Activated CD4-positive, CD25-positive, alpha-beta regulatory T cell treated with anti-CD3 and anti-CD28 coated beads, Interleukin-2, amount 50 U/mL, for 16 hours (primary cell): Measurements from ENCODE around the gene DYNLT1.

Experiments
- DNase-seq: peaks from one replicate; pipeline ENCODE4 v3.0.0-alpha.2; 2020; ENCODE audit warnings: low read depth, low spot score

Gene DYNLT1

DNA sequence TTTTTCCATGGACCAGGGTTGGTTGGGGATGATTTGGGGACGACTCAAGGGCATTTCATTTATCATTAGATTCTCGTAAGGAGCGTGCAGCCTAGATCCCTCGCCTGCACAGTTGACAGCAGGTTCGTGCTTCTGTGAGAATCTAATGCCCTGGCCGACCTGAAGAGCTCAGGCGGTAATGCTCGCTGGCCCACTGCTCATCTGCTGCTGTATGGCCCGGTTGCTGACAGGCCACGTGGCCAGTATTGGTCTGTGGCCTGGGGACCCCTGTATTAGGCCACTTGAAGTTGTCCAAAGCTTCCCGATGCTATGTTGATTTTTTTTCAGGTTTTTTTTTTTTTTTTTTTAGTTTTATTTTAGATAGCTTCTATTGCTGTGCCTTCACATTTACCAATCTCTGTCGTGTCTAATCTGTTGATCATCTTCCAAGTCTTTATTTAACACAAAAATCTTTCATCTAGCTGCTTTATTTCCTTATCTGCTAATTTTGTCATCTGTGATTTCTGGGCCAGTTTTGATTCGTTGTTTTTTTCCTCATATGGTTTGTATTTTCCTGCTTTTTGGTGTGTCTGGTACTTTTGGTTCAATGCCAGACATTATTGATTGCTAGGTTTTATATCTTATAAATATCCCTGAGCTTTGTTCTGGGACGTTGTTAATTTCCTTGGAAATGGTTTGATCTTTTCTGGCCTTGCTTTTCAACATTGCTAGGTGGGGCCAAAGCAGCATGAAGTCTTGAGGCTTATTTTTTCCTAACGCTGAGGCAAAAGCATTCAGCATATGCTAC is 41.1 kb downstream of the DYNLT1 start:
- DNase-seq = no peak

DNA sequence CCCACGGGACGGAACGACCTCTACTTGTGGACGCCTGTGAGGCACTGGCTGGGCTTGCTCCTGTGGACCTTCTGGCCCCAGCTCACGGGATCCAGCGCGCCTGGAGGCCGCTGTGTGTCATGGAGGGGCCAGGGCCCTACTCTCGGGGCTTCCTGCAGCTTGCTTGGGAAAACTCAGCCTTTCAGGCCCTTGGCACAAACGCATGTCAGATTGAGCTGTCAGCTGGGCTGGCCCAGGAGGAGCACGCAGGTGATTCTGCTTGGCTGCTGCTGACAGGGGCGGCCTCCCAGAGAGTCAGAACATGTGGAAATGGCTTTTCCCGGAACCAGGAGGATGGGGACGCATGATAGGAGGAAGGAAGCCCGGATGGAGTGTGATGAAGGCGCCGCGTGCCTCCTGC is 44.9 kb downstream of the DYNLT1 start:
- no peak for DNase-seq

DNA sequence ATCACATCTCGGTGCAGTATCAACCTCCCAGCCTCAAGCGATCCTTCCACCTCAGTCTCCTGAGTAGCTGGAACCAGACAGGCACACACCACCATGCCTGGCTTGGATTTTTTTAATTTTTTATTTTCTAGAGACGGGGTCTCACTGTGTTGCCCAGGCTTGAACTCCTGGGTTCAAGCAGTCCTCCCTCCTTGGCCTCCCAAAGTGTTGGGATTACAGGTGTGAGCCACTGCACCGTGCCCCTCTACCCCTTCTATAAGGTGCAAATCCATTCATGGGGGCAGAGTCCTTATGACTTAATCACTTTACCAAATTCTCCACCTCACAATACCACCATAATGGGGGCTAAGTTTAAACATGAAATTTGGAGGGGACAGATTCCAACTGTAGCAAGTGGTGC is 47.0 kb downstream of the DYNLT1 start:
- DNase-seq = no peak

DNA sequence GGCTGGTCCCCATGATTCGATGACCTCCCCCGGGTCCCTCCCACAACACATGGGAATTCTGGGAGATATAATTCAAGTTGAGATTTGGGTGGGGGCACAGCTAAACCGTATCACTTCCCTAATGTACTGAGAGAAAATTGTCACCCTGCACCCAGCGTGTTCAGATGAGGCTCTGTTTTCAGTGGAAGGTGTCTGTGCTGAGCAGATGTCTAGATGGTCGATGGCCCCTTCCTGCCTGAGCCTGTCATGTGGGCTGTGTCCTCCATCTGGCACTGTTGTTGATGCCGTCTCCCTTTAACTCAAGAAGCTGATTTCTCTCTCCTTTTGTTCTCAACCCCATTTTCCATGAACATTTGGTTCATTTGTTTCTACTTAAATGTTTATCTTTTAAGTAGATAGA is 47.7 kb downstream of the DYNLT1 start:
- no peak for DNase-seq

DNA sequence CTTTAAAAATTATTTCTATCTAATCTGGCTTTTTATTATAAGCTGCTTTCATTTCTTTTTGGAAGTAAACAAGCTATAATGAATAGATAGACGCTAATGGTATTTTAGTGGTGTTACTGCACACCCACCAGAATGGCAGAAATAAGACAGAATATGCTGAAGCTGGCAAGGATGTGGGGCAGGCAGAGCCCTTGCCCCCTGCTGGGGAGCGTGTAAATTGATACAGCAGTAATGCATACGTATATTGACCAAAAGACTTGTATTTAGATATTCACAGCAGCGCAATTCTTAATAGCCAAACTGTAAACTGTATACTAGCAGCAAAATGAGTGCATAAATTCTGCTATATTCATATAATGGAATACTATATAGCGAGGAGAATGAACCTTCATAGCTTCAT is 49.3 kb downstream of the DYNLT1 start:
- DNase-seq = no peak

DNA sequence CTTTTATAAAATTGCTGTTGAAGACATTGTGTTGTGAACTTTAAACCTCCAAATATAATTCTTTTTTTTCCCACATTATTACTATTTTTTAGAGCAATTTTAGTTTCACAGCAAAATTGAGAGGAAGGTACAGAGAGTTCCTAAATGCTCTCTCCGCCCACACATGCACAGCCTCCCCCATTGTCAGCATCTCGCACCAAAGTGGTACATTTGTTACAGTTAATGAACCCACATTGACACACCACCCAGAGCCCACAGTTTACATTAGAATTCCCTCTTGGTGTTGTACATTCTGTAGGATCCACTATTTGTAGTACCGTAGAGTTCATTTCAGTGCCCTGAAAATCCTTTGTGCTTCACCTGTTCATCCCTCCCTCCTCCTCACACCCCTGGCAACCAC is 50.9 kb downstream of the DYNLT1 start:
- no peak for DNase-seq

DNA sequence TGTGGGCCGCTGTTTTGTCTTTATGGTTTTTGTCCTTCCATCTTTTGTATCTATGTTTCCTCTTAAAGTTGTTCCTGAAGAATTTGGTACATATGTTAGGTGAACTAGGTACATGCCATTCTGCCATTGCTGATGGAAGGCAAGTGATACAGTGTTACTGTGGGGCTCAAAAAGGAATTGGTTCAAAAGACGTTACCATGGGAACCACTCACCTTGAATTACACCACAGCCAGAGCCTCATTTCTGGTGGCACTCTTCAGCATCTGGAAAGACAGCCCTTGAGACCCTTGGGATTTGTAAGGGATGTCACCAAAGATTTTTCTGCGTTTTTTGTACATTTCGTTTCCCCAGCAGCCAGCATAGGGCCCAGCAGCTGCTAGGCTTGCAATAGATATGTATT is 52.7 kb downstream of the DYNLT1 start:
- no peak for DNase-seq

DNA sequence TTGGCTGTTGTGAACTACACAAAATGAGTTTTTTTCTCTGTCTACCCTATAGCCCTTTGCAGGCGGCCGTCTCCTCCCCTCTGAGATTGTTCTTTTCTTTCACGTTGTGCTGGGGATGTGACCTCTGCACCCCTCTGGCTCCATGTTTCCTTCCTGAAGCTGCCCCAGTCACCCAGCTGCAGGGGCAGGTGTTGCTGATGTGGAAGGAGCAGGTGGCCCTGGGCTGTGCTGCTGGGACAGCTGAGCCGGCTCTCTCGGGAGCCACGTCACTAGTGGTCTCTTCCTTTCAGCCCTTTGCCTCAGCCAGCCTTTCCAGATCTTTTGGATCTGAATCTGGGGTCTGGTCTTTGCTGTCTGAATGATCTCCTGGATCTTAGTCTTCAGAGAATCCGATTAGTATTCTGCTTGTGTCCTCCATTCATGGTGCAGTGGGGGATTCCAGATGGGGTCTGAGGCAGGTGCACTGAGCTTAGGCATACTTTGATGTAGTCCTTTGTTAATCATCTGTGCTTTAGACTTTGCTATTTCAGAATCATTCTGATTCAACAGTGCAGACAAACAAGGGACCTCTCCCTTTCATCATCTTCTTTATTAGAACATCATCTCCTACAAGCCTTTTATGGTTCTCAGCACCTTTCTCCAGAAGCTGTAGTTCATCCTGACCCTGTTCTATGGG is 53.3 kb downstream of the DYNLT1 start:
- no peak for DNase-seq

DNA sequence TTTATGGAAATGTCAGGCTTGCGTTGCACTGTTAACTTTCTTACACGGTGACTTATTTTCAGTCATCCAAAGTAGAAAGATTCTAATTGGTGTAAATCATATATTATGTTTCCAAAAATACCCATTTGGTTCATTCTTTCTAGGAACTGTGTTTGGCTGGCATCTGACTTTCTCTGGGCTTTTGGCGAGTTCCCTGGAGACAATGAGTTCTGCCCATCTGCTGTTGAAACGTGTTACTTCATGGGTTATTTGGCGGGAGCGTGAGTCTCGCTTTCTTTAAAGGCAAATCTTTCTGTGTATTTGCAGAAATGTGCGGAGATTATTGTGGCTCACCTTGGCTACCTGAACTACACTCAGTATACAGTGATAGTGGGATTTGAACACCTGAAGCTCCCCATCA is 55.2 kb downstream of the DYNLT1 start:
- DNase-seq = no peak

DNA sequence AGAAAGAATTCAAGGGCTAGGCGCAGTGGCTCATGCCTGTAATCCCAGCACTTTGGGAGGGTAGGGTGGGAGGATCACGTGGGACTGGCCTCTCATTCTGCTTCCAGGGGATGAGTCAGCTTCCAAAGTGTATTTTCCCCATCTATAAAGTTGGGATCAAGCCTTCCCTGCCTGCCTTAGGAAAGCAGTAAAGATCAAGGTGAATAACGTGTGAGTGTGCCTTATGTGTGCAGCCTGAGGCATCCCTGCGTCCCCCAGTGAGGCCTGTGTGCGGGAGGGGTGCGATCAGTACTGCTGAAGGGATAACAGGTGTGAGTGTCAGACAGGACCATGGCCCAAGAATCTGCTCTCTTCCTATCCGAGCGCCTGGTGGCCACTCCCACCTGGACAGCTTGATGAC is 57.9 kb downstream of the DYNLT1 start:
- no peak for DNase-seq
